NCI-H1105 treated with DMSO at 0.1 percent for 48 hours (cell line): ENCODE results near the gene EARS2.
"Not testable (repeated sequence)": the region's sequence is repeated elsewhere in the genome, so short reads cannot be mapped to it uniquely, and the experiment has no call there.

Experiments used
- DNase-seq: peaks from one replicate; lab custom pipeline; 2025; lab: John Stamatoyannopoulos, UW

The EARS2 gene

GRCh38 chr16:23527961-23528643, 29.0 kb downstream of the EARS2 start:
- no peak for DNase-seq

GRCh38 chr16:23524886-23525285, 32.3 kb downstream of the EARS2 start:
- DNase-seq, result no peak

GRCh38 chr16:23523876-23524385, 33.2 kb downstream of the EARS2 start:
- DNase-seq, result no peak

GRCh38 chr16:23523321-23523720, 33.8 kb downstream of the EARS2 start:
- no peak for DNase-seq

- no peak for DNase-seq
Measured at GRCh38 chr16:23521965-23522364, 35.2 kb downstream of the EARS2 start.

GRCh38 chr16:23521037-23521743, 36.0 kb downstream of the EARS2 start:
- DNase-seq, result no peak

- no peak for DNase-seq
Measured at GRCh38 chr16:23520500-23520899, 36.6 kb downstream of the EARS2 start.

GRCh38 chr16:23519282-23519681, 37.9 kb downstream of the EARS2 start:
- no peak for DNase-seq

- DNase-seq, result no peak
Measured at GRCh38 chr16:23518435-23518891, 38.7 kb downstream of the EARS2 start.

- DNase-seq, result no peak
Measured at GRCh38 chr16:23516366-23517137, 40.6 kb downstream of the EARS2 start.

GRCh38 chr16:23515881-23516280, 41.3 kb downstream of the EARS2 start:
- DNase-seq, result no peak

- no peak for DNase-seq
Measured at GRCh38 chr16:23514381-23515152, 42.6 kb downstream of the EARS2 start.

- no peak for DNase-seq
Measured at GRCh38 chr16:23512168-23512695, 44.9 kb downstream of the EARS2 start.

- DNase-seq, result no peak
Measured at GRCh38 chr16:23511731-23512130, 45.4 kb downstream of the EARS2 start.

GRCh38 chr16:23510915-23511270, 46.3 kb downstream of the EARS2 start:
- not testable (repeated sequence) for DNase-seq

- peak; percentile 73 for DNase-seq
Measured at GRCh38 chr16:23510164-23510914, 46.8 kb downstream of the EARS2 start, which contains the start of gene GGA2. TSS of gene GGA2 (minus strand) at chr16:23510494. CDS start at chr16:23510411, 83 bp downstream.

- DNase-seq, result no peak
Measured at GRCh38 chr16:23509782-23510163, 47.4 kb downstream of the EARS2 start.

GRCh38 chr16:23509441-23509754, 47.8 kb downstream of the EARS2 start:
- no peak for DNase-seq

GRCh38 chr16:23508589-23509440, 48.3 kb downstream of the EARS2 start:
- no peak for DNase-seq

GRCh38 chr16:23506606-23506994, 50.5 kb downstream of the EARS2 start:
- DNase-seq, result no peak
